Epidermal melanocyte (primary cell): ENCODE measurements around the gene NIN.

ENCODE experiments used
- DNase-seq: peaks from one replicate; pipeline ENCODE4 v3.0.0; 2011; ENCODE audit warnings: low spot score; ENCODE audit not compliant: insufficient read length

The NIN gene

DNA sequence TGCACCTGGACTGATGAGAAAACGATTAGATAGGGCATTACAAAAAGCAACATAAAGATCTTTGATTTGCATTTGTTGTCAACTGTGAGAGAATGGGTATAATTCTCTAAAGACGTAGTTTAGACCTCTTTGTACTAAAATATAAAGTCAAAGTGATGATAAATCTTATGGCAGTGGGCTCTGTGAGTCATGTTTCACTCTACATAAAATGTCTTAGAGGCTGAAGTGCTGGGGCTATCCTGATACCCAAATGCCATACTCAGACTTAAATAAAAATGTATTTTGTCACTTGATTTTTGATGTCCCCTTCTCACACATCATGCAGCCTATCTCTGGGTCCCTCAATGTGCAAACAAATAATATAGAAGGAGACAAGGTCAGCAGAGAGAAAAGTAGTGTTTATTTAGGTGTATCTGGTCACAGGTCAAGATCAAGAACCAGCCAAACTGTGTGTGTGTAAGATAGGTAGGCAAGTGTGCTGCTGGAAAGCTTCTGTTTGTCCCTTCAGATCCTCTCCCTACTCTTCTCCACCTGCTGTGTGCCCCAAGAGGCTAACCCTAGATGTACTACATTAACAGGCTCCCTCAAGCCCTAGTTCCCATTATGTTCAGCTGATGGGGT is 7.0 kb upstream of the NIN start:
- no peak for DNase-seq

DNA sequence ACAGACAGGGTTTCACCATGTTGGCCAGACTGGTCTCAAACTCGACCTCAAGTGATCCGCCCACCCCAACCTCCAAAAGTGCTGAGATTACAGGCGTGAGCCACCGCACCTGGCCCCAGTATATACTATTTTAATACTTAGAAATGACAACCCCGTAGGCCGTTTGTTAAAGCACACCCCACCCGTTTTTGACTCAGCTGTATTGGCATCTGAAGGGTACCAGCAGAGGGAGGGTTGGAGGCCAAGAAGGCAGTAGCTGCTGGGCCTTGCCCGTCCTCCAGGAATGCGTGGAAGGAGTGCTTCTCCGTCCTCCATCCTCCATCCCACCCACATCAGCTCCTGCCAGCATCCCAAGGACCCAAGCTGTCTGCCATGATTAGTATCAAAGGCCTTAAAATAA is 6.3 kb upstream of the NIN start:
- DNase-seq: no peak

GRCh38 chr14:50836515-50836914 is 5.6 kb upstream of the NIN start:
- DNase-seq: no peak

GRCh38 chr14:50835280-50835679 is 4.3 kb upstream of the NIN start:
- DNase-seq: no peak

DNA sequence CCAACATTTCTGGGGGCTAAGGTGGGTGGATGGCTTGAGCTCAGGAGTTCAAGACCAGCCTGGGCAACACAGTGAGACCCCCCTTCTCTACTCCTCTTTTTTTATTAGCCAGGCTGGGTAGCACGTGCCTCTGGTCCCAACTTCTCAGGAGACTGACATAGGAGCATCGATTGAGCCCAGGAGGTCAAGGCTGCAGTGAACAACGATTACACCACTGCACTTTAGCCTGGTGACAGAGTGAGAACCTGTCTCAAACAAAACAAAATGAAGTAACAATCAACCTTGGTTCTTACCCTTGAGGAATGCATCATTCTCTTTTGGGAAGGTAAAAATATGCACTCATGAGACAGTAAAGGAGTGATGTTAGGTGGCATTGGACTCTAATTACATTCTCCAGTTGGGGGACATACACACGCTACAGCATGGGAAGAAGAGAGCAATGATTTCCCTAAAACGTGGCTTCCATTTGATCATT is 3.9 kb upstream of the NIN start:
- no peak for DNase-seq

- no peak for DNase-seq
Observed at GRCh38 chr14:50832935-50833630, 2.1 kb upstream of the NIN start.

- no peak for DNase-seq
Observed at GRCh38 chr14:50831726-50832168, 785 bp upstream of the NIN start.

- DNase-seq: no peak
Observed at GRCh38 chr14:50830044-50830931, 674 bp downstream of the NIN start.

GRCh38 chr14:50829489-50830043 is 1.4 kb downstream of the NIN start:
- no peak for DNase-seq

- no peak for DNase-seq
Observed at GRCh38 chr14:50828721-50829488, 2.1 kb downstream of the NIN start.

DNA sequence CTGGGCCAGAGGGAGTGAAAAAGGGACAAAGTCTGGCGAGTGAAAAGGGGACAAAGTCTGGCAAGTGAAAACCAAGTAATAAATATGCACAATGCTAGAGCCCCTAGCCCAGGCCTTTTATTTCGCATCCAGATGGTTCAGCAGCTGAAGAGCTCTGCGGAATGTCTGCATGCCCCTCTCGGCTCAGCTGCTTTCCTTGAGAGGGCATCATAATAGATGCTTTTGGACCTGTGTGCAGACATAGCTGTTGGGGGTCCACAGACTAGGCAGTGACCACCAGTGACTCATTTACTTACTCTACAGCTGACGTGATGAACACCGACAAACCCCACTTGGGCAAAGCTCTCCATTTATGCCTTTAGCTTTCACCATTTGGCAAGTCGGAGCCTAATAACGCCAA is 4.3 kb downstream of the NIN start:
- no peak for DNase-seq

- no peak for DNase-seq
Observed at GRCh38 chr14:50825307-50825706, 5.7 kb downstream of the NIN start.

GRCh38 chr14:50823762-50824636 is 7.0 kb downstream of the NIN start:
- DNase-seq: no peak

GRCh38 chr14:50823051-50823761 is 7.8 kb downstream of the NIN start:
- DNase-seq: no peak

DNA sequence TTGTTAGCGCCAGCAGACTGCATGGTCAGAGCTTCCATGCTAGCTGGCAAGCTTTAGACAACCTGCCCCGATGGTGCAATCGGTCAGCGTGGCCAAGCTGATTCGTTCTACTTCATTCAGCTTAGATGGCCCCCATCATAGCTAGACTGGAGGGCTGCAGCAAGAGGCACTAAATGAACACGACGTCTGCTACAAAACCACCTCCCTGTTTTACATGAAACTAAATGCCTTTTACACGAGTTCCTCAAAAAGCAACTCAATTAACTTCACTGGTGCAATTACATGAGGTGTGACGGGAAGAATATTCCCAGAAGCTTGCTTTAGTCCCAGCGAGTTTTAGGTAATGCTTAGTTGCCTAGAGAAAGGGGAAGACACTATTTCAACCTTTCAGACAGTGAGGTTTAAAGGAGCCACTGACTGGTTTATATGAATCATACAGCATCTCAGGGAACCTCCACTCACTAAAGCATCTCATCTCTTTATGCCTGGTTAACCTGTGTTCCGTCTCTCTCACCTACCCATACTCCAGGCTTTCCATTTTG is 8.4 kb downstream of the NIN start:
- DNase-seq: no peak

DNA sequence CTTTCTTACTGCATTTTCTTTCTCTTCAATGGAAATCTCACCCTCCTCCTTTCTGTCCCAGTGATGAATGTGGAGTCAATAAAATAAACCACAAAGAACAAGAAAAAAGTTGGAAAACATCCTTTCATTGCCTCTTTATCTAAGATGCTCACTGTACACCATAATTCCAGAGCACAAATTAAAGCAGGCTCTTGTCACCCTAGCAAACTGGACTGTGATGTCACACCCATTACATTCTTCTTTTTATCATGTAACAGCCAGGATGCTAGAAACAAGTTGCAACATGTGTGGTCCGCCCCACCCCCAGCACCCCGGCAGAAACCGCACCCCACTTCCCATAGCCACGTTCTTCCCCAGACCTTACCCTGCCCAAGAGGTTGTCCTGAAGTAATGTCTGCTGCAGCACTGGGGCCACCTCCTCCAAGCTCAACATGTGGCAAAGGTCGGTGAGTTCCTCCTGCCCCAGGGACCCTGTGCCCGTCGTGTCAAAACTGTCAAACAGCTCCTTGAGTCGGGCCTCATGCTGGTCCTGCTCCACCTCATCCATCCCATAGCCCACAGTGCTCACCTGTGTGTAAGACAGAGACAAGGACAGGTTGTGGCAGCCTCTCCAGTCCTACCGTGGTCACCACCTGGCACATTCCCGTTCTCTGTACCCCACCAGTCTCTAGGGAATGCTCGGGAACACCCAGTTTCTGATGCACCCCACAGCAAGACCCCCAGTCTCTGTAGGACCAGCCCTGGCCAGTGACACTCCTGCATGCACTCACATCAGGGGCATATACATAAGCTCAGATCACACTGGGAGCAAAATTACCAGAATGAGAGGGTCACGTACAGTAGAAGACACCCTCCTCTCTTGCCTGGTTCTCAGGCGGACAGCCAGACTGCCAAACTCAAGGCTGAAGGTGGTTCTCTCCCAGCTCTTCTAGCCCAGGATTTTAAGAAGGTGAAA is 9.2 kb downstream of the NIN start:
- no peak for DNase-seq

DNA sequence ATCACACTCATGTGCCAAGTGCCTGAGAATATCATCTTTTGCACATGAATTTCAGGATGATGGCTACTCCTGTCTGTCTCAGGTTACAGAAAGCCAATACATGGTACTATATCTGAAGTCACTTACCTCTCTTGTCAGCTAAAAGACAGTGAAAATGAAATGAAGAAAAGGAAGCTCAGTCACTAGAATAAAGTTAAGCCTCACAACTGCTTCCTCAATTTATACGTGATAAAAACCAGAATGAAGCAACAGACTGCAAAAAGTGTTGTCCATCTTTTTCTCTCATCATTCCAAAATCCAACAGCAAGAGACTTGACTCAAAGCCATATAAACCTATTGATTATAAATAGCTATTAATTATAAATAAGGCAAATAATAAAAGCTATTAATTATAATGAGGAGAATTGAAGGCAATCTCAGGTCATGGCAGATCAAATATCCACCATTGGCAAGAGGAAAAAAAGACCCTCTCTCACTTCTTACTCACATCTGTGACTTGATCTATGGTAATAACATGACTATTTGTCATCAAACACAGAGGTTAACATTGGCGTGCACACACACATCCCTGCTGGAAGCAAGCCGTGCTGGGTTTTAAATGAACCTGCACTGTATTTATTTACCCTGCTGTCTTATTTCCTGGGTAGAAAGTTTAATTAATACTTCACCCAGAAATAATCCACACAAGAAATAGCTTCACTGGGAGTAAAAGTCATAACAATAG is 10.0 kb downstream of the NIN start:
- no peak for DNase-seq
